ENCODE measurements around the gene SDS. TPM values are rescaled to one million over a fixed set of nuclear protein-coding genes. Genes with fewer than 3 reads are reported as not detected.

Gene SDS
- total RNA-seq, 1 experiment from 2014 or later = 0.26 TPM

DNA sequence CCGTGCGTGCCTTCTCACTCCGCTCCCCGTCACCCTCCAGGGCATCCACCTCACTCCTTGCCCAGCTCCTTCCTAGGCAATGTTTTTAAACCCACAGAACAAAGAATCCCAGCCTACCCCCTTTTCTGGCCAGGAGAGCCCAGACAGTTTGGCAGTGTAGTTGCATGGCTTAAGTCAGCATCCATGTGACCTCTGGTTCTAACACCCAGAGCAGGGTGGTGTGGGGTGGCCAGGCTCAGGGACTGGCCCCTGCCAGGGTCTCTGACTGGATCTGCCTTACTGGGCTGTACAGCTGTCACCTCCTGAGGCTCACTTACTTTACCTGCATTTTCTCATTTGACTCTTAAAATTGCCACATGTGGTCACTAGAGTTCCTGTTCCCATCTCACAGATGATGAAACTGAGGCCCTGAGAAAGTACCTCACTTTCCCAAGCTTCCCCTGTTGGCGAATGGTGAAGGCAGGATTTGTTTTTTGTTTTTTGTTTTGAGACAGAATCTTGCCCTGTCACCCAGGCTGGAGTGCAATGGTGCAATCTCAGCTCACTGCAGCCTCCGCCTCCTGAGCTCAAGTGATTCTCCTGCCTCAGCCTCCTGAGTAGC, 18.3 kb downstream of the SDS start:
- intact Hi-C loops (cut with micrococcal nuclease; ENCODE audit: unreplicated experiment) = loop anchor here (2.0 kb wide), 1 partner anchor 33 kb away; no protein-coding TSS in a partner anchor
- BruUV-seq (replicated peaks) = no TSS peak
- no peak overlapping the region for H3K27ac Mint-ChIP-seq (ENCODE audit: unreplicated experiment)
- CTCF ChIA-PET = no interaction called here
- H3K27me3 Mint-ChIP-seq (ENCODE audit: unreplicated experiment) = no peaks in the 10 kb centered on the region
- H3K4me1 Mint-ChIP-seq (ENCODE audit: low read depth, unreplicated experiment) = no peaks in the 10 kb centered on the region
- TF ChIP-seq, protein P1, sequence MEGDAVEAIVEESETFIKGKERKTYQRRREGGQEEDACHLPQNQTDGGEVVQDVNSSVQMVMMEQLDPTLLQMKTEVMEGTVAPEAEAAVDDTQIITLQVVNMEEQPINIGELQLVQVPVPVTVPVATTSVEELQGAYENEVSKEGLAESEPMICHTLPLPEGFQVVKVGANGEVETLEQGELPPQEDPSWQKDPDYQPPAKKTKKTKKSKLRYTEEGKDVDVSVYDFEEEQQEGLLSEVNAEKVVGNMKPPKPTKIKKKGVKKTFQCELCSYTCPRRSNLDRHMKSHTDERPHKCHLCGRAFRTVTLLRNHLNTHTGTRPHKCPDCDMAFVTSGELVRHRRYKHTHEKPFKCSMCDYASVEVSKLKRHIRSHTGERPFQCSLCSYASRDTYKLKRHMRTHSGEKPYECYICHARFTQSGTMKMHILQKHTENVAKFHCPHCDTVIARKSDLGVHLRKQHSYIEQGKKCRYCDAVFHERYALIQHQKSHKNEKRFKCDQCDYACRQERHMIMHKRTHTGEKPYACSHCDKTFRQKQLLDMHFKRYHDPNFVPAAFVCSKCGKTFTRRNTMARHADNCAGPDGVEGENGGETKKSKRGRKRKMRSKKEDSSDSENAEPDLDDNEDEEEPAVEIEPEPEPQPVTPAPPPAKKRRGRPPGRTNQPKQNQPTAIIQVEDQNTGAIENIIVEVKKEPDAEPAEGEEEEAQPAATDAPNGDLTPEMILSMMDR (IDR thresholded peaks at IDR 0.05; ENCODE audit: unreplicated experiment) = no peak
- H3K36me3 Mint-ChIP-seq (ENCODE audit: insufficient read depth, unreplicated experiment) = peaks cover 6% of the 10 kb centered on the region
- no peaks in the 10 kb centered on the region for H3K9me3 Mint-ChIP-seq (ENCODE audit: low read depth, unreplicated experiment)
- no peak for DNase-seq
- H3K4me3 Mint-ChIP-seq (ENCODE audit: low read depth, unreplicated experiment) = no peak overlapping the region

DNA sequence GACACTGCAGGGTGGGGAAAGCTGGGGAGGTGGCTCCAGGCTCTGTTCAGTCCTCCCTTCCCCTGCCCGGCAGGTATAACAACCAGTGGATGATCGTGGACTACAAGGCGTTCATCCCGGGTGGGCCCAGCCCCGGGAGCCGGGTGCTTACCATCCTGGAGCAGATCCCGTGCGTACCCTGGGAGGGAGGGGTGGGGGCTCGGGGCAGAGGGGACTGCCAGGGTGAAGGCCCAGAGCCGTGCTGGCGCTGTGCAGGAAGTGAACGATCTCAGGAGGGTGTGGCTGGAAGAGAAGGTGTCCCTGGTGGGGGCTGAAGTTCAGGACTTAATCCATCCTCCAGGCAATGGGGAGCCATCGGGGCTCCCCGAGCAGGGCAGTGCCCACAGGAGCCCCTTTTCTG, 18.9 kb downstream of the SDS start:
- TF ChIP-seq, protein P1 (IDR thresholded peaks at IDR 0.05; ENCODE audit: unreplicated experiment) = no peak
- BruUV-seq (replicated peaks) = no TSS peak

DNA sequence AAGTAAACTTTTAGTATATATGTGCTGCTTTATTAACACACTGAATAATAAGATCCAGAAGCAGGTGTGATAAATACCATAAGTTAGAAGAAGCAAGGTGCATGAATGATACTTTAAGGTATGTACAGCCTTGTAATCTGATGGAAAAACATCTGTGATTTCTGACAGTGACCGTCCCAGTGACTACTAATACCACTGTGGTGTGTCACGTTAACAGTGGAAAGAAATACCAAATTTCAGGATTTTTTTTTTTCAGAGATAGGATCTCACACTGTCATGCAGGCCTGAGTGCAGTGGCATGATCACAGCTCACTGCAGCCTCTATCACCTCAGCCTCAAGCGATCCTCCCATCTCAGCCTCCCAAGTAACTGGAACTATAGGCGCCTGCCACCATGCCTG, 21.5 kb downstream of the SDS start:
- CTCF ChIA-PET = interaction anchor here (0.6 to 0.7 kb wide), 2 partner anchors 56 to 1138 kb away, joined by 3 read pairs; no protein-coding TSS in a partner anchor
- no peak for DNase-seq
- TF ChIP-seq, protein P1 (IDR thresholded peaks at IDR 0.05; ENCODE audit: unreplicated experiment) = no peak
- Mint-ChIP-seq H3K4me1 (ENCODE audit: low read depth, unreplicated experiment) (no peaks in the 10 kb centered on the region), H3K9me3 (ENCODE audit: low read depth, unreplicated experiment) (no peaks in the 10 kb centered on the region), H3K27me3 (ENCODE audit: unreplicated experiment) (no peaks in the 10 kb centered on the region), H3K36me3 (ENCODE audit: insufficient read depth, unreplicated experiment) (no peaks in the 10 kb centered on the region), H3K4me3 (ENCODE audit: low read depth, unreplicated experiment) (no peak overlapping the region), H3K27ac (ENCODE audit: unreplicated experiment) (no peak overlapping the region)
- BruUV-seq (replicated peaks) = no TSS peak
- intact Hi-C loops (cut with micrococcal nuclease; ENCODE audit: unreplicated experiment) = no loop called here

More for the DNA sequence above, 18.9 kb downstream of the SDS start:
- CTCF ChIA-PET = interaction anchor here (0.6 kb wide), 1 partner anchor 29 kb away, joined by 4 read pairs; no protein-coding TSS in a partner anchor
- intact Hi-C loops (cut with micrococcal nuclease; ENCODE audit: unreplicated experiment) = loop anchor here (2.0 kb wide), 1 partner anchor 34 kb away; no protein-coding TSS in a partner anchor
- Mint-ChIP-seq H3K27me3 (ENCODE audit: unreplicated experiment) (no peaks in the 10 kb centered on the region), H3K4me1 (ENCODE audit: low read depth, unreplicated experiment) (no peaks in the 10 kb centered on the region), H3K27ac (ENCODE audit: unreplicated experiment) (no peak overlapping the region), H3K9me3 (ENCODE audit: low read depth, unreplicated experiment) (no peaks in the 10 kb centered on the region), H3K4me3 (ENCODE audit: low read depth, unreplicated experiment) (no peak overlapping the region), H3K36me3 (ENCODE audit: insufficient read depth, unreplicated experiment) (peaks cover 6% of the 10 kb centered on the region)
- no peak for DNase-seq

DNA sequence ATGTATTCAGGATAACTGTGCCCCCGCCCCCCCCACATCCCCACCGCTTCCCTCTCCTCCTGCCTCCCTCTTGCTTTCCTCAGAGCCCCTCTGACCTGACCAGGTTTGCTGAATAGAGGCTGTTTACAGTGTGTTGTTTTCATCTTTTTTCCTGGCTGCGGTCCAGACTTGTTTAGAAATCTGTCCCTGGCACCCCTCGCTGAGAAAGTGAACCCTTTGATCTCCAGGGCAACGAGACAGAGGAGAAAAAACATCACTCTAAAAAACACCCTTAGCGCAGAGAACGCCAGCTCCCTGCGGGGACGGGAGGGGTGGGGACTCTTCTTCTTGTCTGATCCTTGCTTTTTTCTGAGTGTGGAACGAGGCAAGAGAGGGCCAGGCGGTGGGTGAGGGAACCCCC, 22.5 kb downstream of the SDS start:
- Mint-ChIP-seq H3K27ac (ENCODE audit: unreplicated experiment) (no peak overlapping the region), H3K9me3 (ENCODE audit: low read depth, unreplicated experiment) (no peaks in the 10 kb centered on the region), H3K36me3 (ENCODE audit: insufficient read depth, unreplicated experiment) (no peaks in the 10 kb centered on the region), H3K4me1 (ENCODE audit: low read depth, unreplicated experiment) (no peaks in the 10 kb centered on the region), H3K27me3 (ENCODE audit: unreplicated experiment) (no peaks in the 10 kb centered on the region), H3K4me3 (ENCODE audit: low read depth, unreplicated experiment) (no peak overlapping the region)
- no peak for DNase-seq
- CTCF ChIA-PET = no interaction called here
- TF ChIP-seq, protein P1 (IDR thresholded peaks at IDR 0.05; ENCODE audit: unreplicated experiment) = no peak
- no TSS peak for BruUV-seq (replicated peaks)
- intact Hi-C loops (cut with micrococcal nuclease; ENCODE audit: unreplicated experiment) = no loop called here

Data from Calu3 (cell line).